ENCODE measurements around the gene MARCO. TPM values are rescaled to one million over a fixed set of nuclear protein-coding genes. Genes with fewer than 3 reads are reported as not detected.

Gene MARCO
- total RNA-seq, 1 donor = not detected

DNA sequence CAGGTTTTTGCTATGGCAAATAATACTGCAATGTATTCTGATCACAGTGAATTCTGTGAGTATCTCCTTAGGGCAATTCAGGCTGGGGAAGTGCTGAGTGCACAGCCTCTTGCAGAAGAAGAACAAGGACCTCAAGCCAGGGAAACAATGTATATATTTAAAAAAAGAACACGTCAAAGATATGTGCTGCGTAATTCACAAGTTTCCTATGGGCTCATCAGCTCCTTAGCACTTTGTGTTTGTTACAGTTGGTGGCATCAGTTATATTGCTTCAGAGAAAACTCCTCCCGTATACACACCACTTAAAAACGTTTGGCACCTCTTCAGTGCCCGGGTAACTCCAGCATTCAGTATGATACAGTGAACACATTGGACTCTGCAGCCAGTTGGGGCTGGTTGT lies 16.5 kb upstream of the MARCO start:
- H3K4me3 ChIP-seq (ENCODE audit: low read depth, low read length) = no peak overlapping the region
- TF ChIP-seq, protein P1, sequence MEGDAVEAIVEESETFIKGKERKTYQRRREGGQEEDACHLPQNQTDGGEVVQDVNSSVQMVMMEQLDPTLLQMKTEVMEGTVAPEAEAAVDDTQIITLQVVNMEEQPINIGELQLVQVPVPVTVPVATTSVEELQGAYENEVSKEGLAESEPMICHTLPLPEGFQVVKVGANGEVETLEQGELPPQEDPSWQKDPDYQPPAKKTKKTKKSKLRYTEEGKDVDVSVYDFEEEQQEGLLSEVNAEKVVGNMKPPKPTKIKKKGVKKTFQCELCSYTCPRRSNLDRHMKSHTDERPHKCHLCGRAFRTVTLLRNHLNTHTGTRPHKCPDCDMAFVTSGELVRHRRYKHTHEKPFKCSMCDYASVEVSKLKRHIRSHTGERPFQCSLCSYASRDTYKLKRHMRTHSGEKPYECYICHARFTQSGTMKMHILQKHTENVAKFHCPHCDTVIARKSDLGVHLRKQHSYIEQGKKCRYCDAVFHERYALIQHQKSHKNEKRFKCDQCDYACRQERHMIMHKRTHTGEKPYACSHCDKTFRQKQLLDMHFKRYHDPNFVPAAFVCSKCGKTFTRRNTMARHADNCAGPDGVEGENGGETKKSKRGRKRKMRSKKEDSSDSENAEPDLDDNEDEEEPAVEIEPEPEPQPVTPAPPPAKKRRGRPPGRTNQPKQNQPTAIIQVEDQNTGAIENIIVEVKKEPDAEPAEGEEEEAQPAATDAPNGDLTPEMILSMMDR (IDR thresholded peaks at IDR 0.05; ENCODE audit: insufficient read depth, low read depth, low read length) = no peak
- DNase-seq (ENCODE audit: low read depth) = no peak

DNA sequence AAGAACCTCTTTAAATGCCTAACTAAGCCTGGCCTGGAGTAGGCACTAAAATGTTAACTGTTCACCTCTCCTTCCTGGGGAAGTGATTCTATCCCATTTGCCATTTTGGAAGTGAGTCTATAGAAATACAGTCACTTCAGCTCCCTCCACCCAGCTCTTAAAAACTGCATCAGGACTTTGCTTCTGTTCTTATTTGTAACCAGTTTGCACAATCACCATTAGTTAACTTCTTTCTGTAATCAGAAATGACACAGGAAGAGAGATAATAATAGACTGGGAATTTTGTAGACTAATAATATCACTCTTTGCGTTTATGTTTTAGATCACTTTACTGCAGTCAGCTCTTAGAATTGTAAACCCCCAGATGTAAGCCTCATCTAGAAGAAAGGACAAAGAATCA lies 16.0 kb upstream of the MARCO start:
- no peak for DNase-seq (ENCODE audit: low read depth)
- TF ChIP-seq, protein P1 (IDR thresholded peaks at IDR 0.05; ENCODE audit: insufficient read depth, low read depth, low read length) = no peak
- H3K4me3 ChIP-seq (ENCODE audit: low read depth, low read length) = no peak overlapping the region

DNA sequence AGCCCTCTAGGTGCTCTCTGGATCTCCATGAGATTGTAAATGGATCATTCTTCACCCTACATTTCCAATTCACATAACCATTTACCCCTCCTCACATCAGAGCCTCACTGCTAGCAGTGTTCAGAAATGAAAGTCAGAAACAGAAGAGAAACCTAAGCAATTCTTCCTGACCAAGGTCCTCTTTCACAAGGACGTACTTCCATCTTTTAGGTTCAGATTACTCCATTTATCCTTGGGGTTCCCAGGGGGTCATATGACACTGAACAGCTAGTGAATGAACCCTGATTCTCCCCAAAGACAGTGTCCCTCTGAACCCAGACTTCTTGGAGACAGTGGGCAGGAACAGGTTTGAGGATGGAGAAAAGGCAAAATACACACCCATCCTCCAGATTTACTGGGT lies 12.9 kb upstream of the MARCO start:
- DNase-seq (ENCODE audit: low read depth) = no peak
- TF ChIP-seq, protein P1 (IDR thresholded peaks at IDR 0.05; ENCODE audit: insufficient read depth, low read depth, low read length) = no peak
- no peak overlapping the region for H3K4me3 ChIP-seq (ENCODE audit: low read depth, low read length)

GRCh38 chr2:118932949-118933348 lies 9.0 kb upstream of the MARCO start:
- no peak for DNase-seq (ENCODE audit: low read depth)
- no peak overlapping the region for H3K4me3 ChIP-seq (ENCODE audit: low read depth, low read length)
- TF ChIP-seq, protein P1 (IDR thresholded peaks at IDR 0.05; ENCODE audit: insufficient read depth, low read depth, low read length) = no peak

GRCh38 chr2:118936306-118936705 lies 5.7 kb upstream of the MARCO start:
- no peak for DNase-seq (ENCODE audit: low read depth)
- TF ChIP-seq, protein P1 (IDR thresholded peaks at IDR 0.05; ENCODE audit: insufficient read depth, low read depth, low read length) = no peak

GRCh38 chr2:118936936-118937335 lies 5.1 kb upstream of the MARCO start:
- TF ChIP-seq, protein P1 (IDR thresholded peaks at IDR 0.05; ENCODE audit: insufficient read depth, low read depth, low read length) = no peak
- no peak for DNase-seq (ENCODE audit: low read depth)

More at GRCh38 chr2:118936306-118936705, 5.7 kb upstream of the MARCO start:
- H3K4me3 ChIP-seq (ENCODE audit: low read depth, low read length) = no peak overlapping the region

DNA sequence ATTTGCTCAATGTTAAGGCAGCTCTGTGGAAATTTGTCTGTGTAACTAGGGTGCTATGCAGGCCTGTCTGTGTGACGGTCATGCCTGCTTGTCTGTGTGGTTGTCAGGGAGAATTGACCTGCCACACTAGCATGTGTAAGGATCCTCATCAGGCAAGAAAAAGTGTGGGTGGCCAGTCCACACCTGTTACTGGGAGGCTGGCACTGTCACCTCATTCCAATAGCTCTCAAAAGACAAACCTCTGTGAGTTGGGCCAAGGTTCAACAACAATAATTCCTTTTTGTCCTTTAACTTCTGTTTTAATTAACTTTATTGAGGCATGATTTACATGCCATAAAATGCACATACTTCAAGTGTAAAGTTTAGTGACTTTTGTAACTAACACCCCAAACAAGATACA lies 4.2 kb upstream of the MARCO start:
- DNase-seq (ENCODE audit: low read depth) = no peak
- TF ChIP-seq, protein P1 (IDR thresholded peaks at IDR 0.05; ENCODE audit: insufficient read depth, low read depth, low read length) = no peak
- no peak overlapping the region for H3K4me3 ChIP-seq (ENCODE audit: low read depth, low read length)

More at GRCh38 chr2:118936936-118937335, 5.1 kb upstream of the MARCO start:
- H3K4me3 ChIP-seq (ENCODE audit: low read depth, low read length) = no peak overlapping the region

All from fibroblast of villous mesenchyme (primary cell).